Panc1 (cell line): Measurements from ENCODE around the gene ZBTB11.

Experiments used
- CTCF ChIP-seq: fragments of 450-650 bp; IDR thresholded peaks from 2 replicates; pipeline ENCODE4 v1.5.1; 2017; ENCODE audit warnings: mild to moderate bottlenecking
- POLR2AphosphoS5 ChIP-seq: IDR thresholded peaks from 2 replicates; pipeline ENCODE4 v1.6.1; 2012; ENCODE audit warnings: mild to moderate bottlenecking, low read depth, low read length, moderate library complexity

- no peak for TF ChIP-seq CTCF
- no peak for TF ChIP-seq POLR2AphosphoS5
Measured at GRCh38 chr3:101615525-101615924, 61.4 kb downstream of the ZBTB11 start.
